ENCODE results near the gene PLXDC2.

Gene PLXDC2

GRCh38 chr10:19817231-19817933 is 1.1 kb downstream of the PLXDC2 start:
- DNase-seq, result no peak

DNA sequence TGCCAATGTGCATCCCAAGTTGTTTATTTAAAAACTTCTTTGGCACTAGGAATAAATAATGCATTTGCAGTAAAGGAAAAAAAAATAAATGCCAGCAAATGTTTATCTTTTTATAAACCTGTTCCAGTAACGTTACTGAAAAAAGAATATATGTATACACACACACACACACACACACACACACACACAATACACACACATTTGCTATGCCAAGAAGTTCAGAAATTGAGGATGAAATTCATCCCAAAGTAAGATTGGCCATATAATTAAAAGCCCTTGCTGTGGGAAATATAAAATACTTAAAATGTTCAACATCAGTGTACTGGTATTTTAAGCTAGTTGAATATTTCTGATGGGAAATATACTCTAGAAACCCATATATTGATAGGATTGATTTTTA is 2.6 kb downstream of the PLXDC2 start:
- no peak for DNase-seq

- no peak for DNase-seq
These were observed 3.3 kb downstream of the PLXDC2 start for GRCh38 chr10:19819419-19820033.

GRCh38 chr10:19824381-19825342 is 8.4 kb downstream of the PLXDC2 start:
- no peak for DNase-seq

- DNase-seq, result no peak
These were observed 9.5 kb downstream of the PLXDC2 start for GRCh38 chr10:19825700-19826099.

DNA sequence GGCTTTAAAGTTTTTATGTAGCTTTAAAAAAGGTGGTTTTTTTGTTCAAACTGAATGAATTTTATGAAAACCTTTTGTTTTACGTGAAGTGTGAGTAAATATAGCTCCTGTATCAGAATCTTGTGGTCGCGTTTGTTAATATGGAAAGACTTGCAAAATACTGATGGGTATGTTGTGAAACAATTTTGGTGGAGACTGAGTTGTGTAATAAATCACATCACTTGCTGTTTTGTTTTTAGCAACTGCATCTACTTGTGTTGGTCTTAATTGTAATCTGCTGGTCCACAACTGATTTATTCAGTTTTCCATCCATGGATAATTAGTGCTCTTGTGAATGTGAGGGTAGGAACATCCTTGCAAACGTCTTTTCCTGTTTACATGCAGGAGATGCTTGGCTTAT is 10.5 kb downstream of the PLXDC2 start:
- no peak for DNase-seq

DNA sequence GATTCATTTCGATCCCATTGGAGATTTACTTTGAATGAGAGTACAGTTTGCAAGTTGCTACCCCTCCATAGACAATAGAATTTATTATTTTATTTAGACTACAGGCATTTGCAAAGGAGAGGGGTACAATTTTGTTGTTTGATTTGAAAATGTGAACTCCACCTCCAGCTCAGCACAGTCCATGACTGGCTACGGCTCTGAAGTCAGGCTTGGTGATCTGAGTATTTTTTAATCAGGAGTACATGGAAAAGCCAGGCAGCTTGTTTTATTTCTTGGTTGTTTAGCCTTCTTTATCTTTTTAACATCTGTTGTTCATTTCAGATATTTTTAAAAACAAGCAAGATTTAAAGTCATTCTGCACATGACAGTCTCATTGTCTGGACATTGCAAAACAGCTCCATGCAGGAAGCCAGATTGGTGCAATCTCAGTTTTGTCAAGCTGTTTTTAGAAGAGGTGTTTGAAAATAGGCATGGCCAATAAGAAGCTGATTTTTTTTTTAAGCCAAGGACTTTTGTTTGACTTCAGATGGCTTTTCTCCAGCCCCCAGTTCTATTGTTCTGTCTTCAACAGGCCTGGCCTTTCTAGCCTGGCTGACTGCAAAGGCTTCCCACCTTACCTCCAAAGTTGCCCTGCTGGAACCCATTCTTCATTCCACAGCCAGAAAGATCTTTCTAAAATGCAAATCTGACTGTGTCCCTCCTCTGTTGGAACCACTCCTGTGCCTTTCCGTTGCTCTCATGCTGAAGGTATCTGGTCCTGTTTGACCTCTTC is 12.2 kb downstream of the PLXDC2 start:
- DNase-seq, result no peak

DNA sequence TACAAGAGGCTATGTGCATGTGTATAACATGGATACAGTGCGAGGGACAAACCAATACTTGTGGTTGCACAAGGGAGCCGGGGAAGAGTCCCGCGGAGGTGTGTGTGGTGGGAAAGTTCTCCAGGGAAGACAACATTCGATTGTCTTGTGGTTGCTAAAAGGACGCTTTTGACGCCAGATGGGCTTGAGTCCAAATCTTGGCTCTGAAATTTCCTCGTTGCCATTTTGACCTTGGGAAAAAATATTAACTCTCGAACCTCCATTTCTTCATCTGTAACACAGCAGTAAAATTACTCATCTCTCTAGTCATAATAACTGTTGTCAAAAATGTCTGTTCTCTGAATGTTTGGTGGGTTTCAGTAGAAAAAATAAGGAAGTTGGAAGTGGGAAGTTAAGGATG is 16.5 kb downstream of the PLXDC2 start:
- no peak for DNase-seq

DNA sequence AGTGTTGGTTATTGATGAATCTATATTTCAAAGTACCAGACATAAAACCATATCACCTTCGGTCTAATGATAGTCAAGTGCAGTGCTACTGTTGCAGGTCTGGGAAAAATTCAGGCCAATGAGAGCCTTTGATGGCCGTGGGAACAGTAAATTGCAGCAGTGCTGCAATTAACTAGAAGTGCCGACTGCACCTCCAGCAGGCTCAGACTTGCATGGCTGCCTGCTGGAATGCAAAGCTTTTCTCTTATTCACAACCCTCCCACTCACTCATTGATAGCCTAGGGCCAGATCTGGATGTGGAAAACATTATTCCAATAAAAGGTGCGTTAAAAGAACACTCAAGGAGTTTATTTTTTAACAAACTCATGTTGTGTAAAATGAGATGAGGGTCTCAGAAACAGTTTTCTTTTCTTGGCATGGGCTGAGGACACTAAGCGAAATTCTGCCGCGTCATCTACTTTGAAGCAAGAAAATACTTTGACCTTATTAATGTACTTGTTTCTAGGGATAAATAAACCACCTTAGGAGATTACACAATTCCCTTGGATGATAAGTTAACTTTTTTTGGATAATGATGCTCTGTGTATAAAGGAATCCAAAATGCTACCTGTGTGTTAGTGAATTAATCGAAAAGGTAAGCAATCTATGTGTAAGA is 17.1 kb downstream of the PLXDC2 start:
- no peak for DNase-seq

- no peak for DNase-seq
These were observed 19.7 kb downstream of the PLXDC2 start for GRCh38 chr10:19835952-19836351.

GRCh38 chr10:19839090-19839489 is 22.9 kb downstream of the PLXDC2 start:
- no peak for DNase-seq

DNA sequence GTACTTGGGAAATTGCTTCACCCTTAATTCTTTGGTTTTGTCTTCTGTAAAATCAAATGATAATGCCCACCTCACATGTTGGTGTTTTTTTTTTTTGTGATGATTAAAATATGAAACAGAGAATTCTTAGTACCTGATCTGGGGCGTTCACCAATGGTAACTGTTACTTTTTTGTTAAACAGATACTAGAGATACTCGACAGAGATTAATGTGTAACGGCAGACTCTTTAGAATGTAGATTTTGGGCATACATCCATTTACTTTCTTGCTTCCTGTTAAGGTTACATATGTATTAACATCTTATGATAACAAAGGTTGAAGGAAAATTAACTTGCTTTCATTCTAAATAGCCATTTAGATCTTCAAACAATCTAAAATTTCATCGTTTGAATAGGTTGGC is 23.3 kb downstream of the PLXDC2 start:
- DNase-seq, result no peak

GRCh38 chr10:19840776-19841175 is 24.5 kb downstream of the PLXDC2 start:
- no peak for DNase-seq

GRCh38 chr10:19843487-19843886 is 27.3 kb downstream of the PLXDC2 start:
- DNase-seq, result no peak

- no peak for DNase-seq
These were observed 29.5 kb downstream of the PLXDC2 start for GRCh38 chr10:19845503-19846368.

GRCh38 chr10:19847321-19847720 is 31.1 kb downstream of the PLXDC2 start:
- no peak for DNase-seq

- no peak for DNase-seq
These were observed 32.2 kb downstream of the PLXDC2 start for GRCh38 chr10:19848226-19848985.

DNA sequence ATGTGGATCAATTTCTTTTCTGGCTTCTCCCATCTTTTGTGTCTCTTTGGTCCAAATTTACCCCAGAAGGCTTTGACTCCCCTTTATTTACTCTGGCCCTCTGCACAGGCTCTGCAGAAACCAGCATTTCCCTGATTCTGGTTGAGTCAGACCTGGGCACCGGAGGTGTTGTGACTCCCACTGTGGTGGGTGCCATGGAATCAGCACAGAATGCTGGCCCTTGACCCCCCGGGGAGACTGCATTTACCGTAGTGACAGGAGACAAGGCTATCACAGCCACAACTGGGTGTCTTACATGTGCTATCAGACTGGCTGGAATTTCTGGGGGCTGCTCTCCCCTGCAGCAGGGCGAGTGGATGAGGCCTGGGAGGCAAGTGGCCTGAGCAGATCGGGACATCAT is 37.6 kb downstream of the PLXDC2 start:
- DNase-seq, result no peak

DNA sequence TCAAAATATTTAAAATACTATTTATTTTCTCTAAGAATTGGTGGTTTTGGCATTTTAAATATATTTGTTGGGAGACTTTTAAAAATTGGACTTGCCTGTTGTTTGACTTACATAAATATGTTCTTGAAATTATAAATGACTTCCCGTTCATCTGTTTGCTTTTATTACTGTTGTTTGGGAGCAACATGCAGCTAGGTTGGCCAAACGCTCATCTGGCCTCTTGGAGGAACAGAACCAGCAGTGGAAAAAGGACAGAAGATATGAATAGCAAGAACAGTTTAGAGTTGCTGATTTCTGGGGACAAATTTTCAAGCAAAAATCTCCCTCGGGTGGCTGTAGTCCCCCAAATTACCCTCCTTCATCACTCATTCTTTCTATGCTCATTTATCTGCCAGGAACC is 41.6 kb downstream of the PLXDC2 start:
- DNase-seq, result no peak

DNA sequence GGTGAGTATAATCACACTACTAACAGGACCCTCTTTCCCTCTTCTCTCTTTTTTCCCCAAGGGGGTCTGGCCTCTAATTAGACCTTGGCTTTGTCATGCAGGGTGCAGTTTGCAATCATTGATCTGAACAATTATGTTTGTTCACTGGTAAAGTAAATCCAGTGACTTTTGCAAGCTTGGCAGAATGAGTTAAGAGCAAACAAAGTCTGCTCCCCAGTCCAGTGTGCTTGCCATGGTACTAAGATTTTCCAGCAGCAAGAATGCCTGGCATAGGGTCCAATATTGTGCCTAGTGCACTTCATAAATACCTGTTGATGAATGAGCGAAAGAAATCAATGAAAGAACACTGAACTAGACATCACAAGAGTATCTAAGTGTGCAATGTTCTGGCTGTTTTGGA is 43.9 kb downstream of the PLXDC2 start:
- no peak for DNase-seq

All from NCI-H2171 (cell line).